Stimulated activated CD4-positive, alpha-beta T cell treated with anti-CD3 and anti-CD28 coated beads, Interleukin-15, amount 100 ng/mL, for 1 hour (primary cell): ENCODE data around the gene VMAC.

Experiments
- DNase-seq, 2 donors: peaks; one replicate each; pipeline ENCODE4 v3.0.0-alpha.2; 2020; ENCODE audit warnings: low read depth in 1 of 2, low spot score in 1 of 2

The VMAC gene

DNA sequence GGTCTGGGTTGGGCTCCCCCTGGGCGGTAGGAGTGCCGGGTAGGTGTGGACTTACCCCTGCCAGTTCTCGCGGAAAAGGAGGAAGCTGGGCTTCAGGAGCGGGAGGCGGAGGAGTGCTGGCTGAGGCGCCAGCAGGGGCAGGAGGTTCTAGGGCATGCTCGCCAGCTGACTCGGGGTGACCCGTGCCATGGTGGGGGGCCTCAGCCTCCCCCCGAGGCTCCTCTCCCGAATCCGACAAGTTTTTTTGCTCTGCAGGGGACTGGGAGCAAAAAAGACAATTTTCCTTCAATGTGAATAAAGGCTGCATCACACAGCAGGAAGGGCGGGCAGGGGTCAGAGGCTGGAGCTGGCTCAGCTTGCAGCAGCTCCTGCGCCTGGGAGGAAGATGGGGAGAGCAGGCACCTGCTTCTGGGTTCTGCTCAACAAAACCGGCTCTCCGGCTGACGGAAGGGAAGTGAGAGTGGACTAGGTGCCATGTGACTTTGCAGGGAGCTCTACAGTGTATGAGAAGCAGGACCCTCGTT, 46.7 kb downstream of the VMAC start:
- DNase-seq, result no peak

DNA sequence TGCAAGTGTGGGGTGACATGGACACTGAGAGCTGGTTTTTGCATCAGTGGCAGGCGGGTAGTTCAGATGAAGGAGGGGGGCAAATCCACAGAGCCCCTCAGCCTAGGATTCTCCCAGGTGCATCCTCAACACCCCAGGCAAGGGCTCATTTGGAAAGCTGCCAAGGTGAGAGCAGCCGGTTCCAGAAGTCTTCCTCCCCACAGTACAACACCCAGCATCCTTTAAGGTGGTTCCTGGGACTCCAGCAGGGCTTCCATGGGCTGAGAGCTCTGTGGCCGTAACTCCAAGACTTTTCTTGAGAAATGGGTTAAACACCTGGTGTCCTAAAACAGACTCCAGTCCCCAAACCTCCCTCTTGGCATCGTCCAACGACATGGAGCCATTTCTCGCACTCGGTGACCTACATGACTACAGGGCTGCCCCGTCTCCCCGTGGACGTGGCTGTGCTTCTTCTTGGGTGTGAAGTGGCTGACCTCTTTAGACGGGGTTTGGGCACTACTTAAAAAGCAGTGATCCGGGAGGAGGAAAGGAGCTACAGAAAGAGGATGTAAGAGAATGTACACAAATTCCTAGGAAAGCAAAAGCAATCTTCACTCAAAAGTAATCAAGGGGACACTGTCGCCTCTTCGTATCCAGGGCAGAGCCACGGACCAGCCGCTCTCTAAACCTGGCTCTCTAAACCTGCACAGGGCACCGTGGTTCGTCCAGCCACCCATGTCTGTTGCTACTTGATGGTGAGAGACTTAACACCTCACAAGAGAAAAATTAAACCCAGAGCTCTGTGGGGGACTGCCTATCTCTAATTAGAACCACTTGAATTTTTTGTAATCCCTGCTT, 47.7 kb downstream of the VMAC start:
- DNase-seq, result no peak

DNA sequence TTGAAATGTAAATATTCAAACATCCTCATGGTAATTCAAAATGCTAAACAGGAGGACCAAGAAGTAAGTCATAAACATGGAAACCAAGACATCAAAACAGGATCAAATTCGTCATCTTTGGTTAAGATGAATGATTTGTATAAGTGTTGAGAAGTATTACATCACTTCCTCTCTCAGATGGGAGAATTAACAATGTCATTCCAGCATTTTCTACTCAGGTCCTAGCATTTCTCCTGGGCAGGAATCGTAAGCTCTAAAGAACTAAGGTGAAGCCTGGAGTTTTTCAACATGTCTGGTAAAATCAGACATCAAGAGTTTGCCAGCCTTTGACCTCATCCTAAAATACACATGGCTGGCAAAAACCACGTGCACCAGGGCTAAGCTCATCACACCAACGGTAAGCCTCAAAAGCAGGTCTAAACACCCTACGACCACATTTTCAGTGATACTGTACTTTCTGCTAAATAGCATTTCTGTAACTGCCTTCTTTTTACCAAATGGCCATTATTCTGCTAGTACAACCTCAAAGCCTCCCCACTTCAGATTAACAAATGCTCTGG, 48.4 kb downstream of the VMAC start:
- no peak for DNase-seq

DNA sequence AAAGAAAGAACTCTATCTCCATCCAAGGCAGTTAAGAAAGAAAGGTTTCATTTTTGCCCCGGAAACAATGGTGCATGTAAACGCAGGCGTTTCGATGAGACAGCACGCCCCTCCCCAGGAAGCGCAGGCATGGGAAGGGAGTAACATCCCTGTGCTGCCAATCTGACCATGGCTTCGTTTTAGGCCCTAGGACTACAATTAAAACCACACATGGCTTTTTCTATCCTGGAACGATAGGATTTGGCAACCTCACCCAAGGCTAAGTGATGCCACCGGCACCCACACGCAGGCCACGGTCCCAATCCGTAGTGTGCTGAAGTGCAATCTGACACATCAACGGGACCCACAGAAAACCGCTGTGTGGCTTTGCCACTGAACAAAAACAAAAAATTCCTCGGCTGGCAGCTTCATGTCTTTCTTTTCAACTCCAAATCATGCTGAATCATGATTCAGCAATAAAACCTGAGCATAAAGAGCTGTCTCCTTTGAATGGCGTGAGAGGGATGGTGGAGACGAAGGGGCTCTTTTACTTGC, 49.1 kb downstream of the VMAC start:
- DNase-seq, result no peak

DNA sequence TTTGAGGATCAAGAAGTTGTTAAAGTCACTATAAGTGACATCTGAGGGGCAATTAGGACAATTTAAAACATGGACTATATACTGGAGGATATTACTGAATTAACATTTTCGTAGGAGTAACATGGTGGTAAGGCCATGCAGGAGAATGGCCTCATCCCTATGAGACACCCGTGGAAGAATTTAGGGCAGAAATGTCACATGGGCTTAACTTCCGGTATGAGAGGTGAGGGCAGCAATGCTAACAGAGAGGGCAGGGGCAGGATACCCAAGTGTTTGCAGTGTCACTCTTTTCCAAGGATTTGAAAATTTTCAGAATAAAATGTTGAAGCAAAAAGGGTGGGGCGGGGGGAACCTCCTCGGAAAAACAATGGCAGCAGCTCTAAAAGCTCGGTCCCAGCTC, 49.6 kb downstream of the VMAC start:
- DNase-seq, result no peak

DNA sequence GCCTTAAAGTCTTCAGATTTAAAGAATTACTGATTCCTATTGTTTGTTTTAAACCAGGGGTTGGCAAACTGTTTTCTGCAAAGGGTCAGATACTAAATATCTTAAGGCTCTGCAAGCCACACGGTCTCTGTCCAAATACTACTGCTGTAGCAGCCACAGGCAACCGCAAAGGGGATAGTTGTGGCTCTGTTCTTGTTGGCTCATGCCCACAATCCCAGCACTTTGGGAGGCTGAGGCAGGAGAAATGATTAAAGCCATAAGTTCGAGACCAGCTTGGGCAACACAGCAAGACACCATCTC, 50.9 kb downstream of the VMAC start:
- DNase-seq, result no peak

DNA sequence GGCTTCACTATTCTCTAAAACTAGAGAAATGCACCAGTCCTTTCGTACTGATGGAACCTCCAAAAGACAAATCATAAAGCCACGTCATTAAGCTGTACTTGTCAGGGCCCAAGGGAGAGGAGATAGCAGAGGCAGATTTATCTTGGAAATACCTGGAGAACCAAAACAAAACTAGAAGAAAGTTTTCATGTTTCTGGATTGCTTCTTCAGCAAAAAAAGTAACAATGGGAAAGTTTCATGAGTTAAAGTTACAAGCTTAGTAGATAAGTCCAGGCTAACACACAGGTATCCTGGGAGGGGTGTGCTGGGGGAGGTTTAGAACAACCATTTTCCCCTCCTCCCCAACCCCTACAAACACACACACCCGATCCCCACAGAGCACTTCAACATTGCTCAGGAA, 51.7 kb downstream of the VMAC start:
- no peak for DNase-seq

DNA sequence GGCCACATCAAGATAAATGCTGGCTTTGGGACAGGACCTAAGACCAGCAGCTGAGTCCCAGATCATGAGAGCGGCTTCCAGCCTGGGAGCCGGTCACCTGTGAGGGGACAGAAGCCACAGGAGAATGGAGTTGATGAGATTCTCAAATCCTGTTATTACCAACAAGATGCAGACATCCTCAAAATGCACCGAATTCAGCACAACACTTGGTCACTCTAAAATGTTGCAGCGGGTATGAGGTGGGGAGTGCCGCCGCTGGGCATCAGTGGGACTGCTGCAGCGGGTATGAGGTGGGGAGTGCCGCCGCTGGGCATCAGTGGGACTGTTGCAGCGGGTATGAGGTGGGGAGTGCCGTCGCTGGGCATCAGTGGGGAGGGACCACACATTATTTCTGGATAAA, 52.1 kb downstream of the VMAC start:
- DNase-seq, result no peak

DNA sequence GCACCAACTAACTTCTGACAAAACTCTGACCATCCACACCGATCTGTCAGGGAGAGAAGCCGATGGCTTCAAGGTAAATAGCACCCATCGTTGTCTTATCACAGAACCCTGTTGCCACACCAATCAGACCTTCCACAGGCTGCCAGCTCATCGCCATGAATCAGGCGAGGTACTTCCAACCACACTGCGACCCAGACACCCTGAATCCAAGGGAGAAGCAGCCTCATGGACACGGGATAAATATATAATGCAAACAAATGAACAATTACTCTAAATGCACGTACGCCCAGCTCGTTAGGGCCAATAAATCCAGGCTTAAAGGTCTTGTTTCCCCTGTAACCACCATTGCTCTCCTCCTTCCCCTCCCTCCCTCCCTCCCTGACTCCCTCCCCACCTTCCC, 52.5 kb downstream of the VMAC start:
- DNase-seq, result no peak

DNA sequence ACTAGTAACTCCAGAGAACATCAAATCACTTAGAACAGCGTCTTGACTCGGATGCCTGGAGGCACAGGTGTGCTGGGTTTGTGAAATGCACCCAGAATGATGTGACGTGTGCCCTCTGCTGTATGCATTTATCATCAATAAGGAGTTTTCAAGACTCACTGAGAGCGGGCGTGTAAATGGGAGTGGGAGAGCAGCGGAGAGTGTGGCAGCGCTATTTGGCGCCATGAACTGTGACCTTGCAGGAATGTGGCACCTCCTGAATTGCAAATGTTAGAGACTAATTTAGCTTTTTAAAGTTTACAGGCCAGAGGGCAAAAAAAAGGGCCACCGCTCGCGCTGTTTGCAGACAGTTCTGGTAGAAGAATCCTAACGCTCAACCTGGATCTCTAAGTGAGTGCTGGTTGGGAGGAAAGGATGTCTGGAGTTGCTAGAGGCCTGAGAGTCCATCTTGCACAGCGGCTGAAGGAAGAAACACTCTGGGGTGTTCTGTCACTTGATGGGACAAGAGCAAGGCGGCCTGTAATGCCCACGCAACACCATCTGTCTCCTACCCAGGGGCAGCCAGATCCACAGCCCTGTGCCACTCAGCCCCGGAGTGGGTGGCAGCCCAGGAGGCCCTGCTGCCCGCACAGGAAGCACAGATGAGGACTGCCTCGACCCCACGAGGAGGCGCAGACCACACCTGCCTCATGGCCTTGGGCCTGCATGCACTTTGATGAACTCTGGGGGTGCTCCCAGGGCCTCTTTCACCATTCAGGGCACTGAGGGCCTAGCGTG, 53.6 kb downstream of the VMAC start:
- no peak for DNase-seq

DNA sequence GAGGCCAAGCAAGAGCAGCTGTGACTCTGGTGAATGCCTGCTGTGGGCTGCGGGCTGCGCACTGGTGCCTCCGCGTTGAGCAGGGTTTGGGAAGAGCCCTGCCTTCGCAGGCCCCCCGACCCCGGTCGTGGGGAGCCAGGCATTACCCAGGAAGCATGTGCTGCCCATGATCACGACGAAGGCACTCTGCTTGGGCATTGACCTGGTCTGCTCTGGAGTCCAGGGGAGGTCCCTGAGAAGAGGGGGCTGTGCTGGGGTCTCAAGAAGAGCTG, 54.1 kb downstream of the VMAC start:
- no peak for DNase-seq

DNA sequence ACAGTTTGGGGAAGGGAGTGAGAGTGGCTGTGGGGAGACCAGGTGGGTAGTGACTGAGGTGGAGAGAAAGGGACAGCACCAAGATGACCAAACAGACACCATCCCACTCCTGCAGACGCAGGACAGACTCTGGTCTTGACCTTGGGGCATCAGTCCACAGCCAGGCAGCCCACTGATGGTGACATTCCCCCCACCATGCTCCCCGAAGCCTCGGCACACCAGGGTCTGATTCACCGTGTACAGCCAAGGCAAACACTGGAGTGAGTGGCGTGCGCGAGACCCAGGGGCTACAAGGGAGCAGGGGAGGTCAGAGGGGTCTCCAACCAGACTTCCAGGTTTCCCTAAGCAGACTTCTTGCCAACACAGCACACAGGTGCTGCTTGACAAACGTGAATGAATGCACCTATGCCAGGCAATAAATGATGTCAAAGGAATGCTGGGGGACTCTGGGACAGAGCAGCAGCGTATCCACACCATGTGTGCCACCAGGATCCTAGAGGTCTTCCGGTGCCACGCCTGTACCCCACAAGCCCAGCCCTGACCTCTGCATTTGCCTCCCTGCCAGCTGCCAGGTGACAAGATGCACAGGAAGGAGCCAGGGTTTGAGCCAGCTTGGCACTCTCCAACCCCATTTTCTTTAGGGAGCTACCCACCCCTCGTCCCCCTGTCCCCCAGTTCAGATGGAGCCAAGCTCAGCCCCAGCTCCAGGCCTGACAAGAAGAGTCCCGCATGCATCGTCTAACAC, 54.8 kb downstream of the VMAC start:
- DNase-seq, result no peak
